Measurements from ENCODE around the gene CLCNKB. TPM values are rescaled to one million over a fixed set of nuclear protein-coding genes. Genes with fewer than 3 reads are reported as not detected.
A peak's percentile ranks its signal among the peaks of the same experiment; 100 is the strongest.

The CLCNKB gene
- total and polyA plus RNA-seq, 12 donors, result 0.57 to 3.4 (median 2.0) TPM

GRCh38 chr1:16006552-16007485, 36.8 kb upstream of the CLCNKB start:
- no peaks in the 10 kb centered on the region for H3K27me3 ChIP-seq
- H3K4me1 ChIP-seq, result no peaks in the 10 kb centered on the region
- no peaks in the 10 kb centered on the region for H3K9me3 ChIP-seq
- ATAC-seq, result no peak
- no peaks in the 10 kb centered on the region for H3K36me3 ChIP-seq
- peak in 1 of 9 donors; percentile 12 for TF ChIP-seq CTCF (IDR thresholded peaks at IDR 0.05)
- no peak for DNase-seq
- intact Hi-C loops (cut with DNase I), result loop anchor here in 4 of 10 donors (2.0 to 10.0 kb wide), 3 partner anchors 45 to 178 kb away; no protein-coding TSS in a partner anchor
- H3K27ac ChIP-seq, result no peak overlapping the region
- 65 to 69% methylated on average over 9 of the region's 9 CpGs for WGBS, 2 donors
- H3K4me3 ChIP-seq, result no peak overlapping the region

GRCh38 chr1:16007671-16008341, 35.8 kb upstream of the CLCNKB start:
- no peak overlapping the region for H3K27ac ChIP-seq
- no peak for DNase-seq
- 82% methylated on average over 6 of the region's 6 CpGs for WGBS, 2 donors
- H3K4me3 ChIP-seq, result no peak overlapping the region
- no peaks in the 10 kb centered on the region for H3K27me3 ChIP-seq
- no peak for TF ChIP-seq CTCF (IDR thresholded peaks at IDR 0.05)
- H3K4me1 ChIP-seq, result peaks cover 0 to 8% (median 7%) of the 10 kb centered on the region in 9 donors
- no peak for ATAC-seq
- no peaks in the 10 kb centered on the region for H3K9me3 ChIP-seq
- H3K36me3 ChIP-seq, result no peaks in the 10 kb centered on the region
- intact Hi-C loops (cut with DNase I), result loop anchor here in 7 of 10 donors (2.0 to 10.0 kb wide), 5 partner anchors 25 to 177 kb away; no protein-coding TSS in a partner anchor

- intact Hi-C loops (cut with DNase I), result loop anchor here (1.0 to 10.0 kb wide), 9 partner anchors 23 to 176 kb away; no protein-coding TSS in a partner anchor
- 0 to 2% methylated on average over 4 of the region's 4 CpGs for WGBS, 2 donors
- Histone ChIP-seq H3K4me3 (no peak overlapping the region), H3K36me3 (no peaks in the 10 kb centered on the region), H3K9me3 (no peaks in the 10 kb centered on the region), H3K27ac (no peak overlapping the region), H3K27me3 (no peaks in the 10 kb centered on the region), H3K4me1 (peaks cover 0 to 20% (median 18%) of the 10 kb centered on the region in 9 donors)
- peak in 6 of 8 donors; percentile 4 to 31 (median 16) for ATAC-seq
- TF ChIP-seq CTCF (IDR thresholded peaks at IDR 0.05), result peak; percentile 92 to 99 (median 98)
- DNase-seq, result peak; percentile 80 to 83
These were observed 34.5 kb upstream of the CLCNKB start for GRCh38 chr1:16009030-16009460.

- Histone ChIP-seq H3K27ac (no peak overlapping the region), H3K27me3 (no peaks in the 10 kb centered on the region), H3K4me1 (peaks cover 0 to 27% (median 21%) of the 10 kb centered on the region in 9 donors), H3K9me3 (no peaks in the 10 kb centered on the region), H3K4me3 (no peak overlapping the region), H3K36me3 (no peaks in the 10 kb centered on the region)
- 88 to 90% methylated on average over 11 of the region's 11 CpGs for WGBS, 2 donors
- no peak for ATAC-seq
- TF ChIP-seq CTCF (IDR thresholded peaks at IDR 0.05), result no peak
- no peak for DNase-seq
- intact Hi-C loops (cut with DNase I), result loop anchor here (1.0 to 10.0 kb wide), 9 partner anchors 23 to 175 kb away; no protein-coding TSS in a partner anchor
These were observed 33.9 kb upstream of the CLCNKB start for GRCh38 chr1:16009678-16010077.

Measured in heart right ventricle (tissue), 16 donors.